Memory B cell (primary cell): ENCODE data around the gene PIGZ.

Experiments
- ATAC-seq: fragments of 150-1000 bp; cut with Tn5 transposase; 2 replicates; pipeline ENCODE4 v1.10.0; 2021; ENCODE audit warnings: low read depth, mild to moderate bottlenecking, moderate library complexity
- DNase-seq, 2 donors: peaks; one replicate each; pipeline ENCODE4 v3.0.0; 2022; ENCODE audit warnings: low spot score in 2 of 2
- H3K27ac Mint-ChIP-seq: one replicate; pipeline ENCODE4 v1.8.0; 2022; ENCODE audit warnings: mild to moderate bottlenecking, moderate library complexity, mixed read lengths
- H3K27me3 Mint-ChIP-seq: one replicate; pipeline ENCODE4 v1.8.0; 2022; ENCODE audit warnings: mixed read lengths
- H3K36me3 Mint-ChIP-seq: one replicate; pipeline ENCODE4 v1.8.0; 2022; ENCODE audit warnings: mild to moderate bottlenecking, mixed read lengths
- H3K4me1 Mint-ChIP-seq: one replicate; pipeline ENCODE4 v1.8.0; 2022; ENCODE audit warnings: mixed read lengths
- H3K4me3 Mint-ChIP-seq: one replicate; pipeline ENCODE4 v1.8.0; 2022; ENCODE audit warnings: mild to moderate bottlenecking, moderate library complexity, mixed read lengths
- H3K9me3 Mint-ChIP-seq: one replicate; pipeline ENCODE4 v1.8.0; 2022; ENCODE audit warnings: mixed read lengths

PIGZ gene

DNA sequence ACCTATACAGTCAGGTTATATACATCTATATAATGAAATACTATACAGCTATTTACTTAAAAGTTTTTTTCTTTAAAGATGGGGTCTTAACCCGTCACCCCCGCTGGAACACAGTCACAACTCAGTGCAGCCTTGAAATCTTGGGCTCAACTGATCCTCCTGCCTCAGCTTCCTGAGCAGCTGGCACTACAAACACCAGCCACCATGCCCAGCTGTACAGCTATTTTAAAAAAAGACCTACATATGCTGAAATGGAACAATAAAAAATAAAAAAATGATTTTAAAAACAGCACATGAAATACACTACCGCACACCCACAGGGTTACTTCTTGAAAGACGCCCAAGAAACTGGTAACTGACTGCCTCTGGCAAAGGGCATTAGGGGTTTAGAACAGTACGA lies 30.1 kb downstream of the PIGZ start:
- no peak for DNase-seq
- no peak overlapping the region for H3K4me3 Mint-ChIP-seq

DNA sequence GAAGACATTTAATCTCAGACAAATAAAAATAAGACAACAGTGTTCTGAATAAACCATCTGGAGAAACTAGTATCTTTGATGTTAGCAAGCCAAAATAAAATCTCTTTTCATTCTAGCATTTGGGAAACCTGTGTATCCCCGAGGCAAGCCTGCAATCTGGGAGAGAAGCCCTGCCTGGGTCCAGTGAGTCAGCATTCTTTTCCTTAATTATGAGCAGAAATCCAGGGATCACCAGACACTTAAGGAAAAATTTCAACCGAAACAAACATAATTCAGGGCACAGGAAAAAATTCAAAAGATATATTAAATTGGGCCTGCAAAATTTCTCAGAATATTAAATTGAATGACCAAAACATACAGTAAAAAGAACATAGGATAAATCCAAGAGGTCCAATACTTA lies 30.5 kb downstream of the PIGZ start:
- H3K27ac Mint-ChIP-seq: no peak overlapping the region
- H3K36me3 Mint-ChIP-seq: peaks cover 22% of the 10 kb centered on the region
- no peak overlapping the region for H3K4me3 Mint-ChIP-seq

More for the DNA sequence above, 30.1 kb downstream of the PIGZ start:
- peaks cover 22% of the 10 kb centered on the region for H3K36me3 Mint-ChIP-seq
- H3K27ac Mint-ChIP-seq: no peak overlapping the region
- ATAC-seq: no peak
- H3K9me3 Mint-ChIP-seq: no peaks in the 10 kb centered on the region
- H3K27me3 Mint-ChIP-seq: no peaks in the 10 kb centered on the region
- peaks cover 25% of the 10 kb centered on the region for H3K4me1 Mint-ChIP-seq

DNA sequence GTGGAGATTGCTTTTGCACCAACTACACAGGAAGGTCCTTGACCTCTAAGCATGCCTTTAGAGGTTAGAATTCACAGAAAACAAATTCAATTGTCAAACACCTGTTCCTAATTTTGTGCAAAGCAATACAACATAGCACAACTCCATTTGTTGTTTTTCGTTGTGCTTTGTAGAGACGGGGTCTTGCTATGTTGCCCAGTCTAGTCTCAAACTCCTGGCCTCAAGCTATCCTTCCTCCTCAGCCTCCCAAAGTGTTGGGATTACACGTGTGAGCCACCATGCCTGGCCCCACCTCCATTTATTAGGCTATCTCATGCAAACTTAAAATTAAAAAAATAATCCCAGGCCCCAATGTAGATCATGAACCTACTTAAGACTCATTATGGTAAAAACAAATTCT lies 32.3 kb downstream of the PIGZ start:
- Mint-ChIP-seq H3K4me1 (peaks cover 30% of the 10 kb centered on the region), H3K9me3 (no peaks in the 10 kb centered on the region), H3K4me3 (no peak overlapping the region), H3K36me3 (peaks cover 23% of the 10 kb centered on the region), H3K27me3 (no peaks in the 10 kb centered on the region), H3K27ac (peak overlapping the region; percentile 60)
- no peak for ATAC-seq
- DNase-seq: no peak

More for the DNA sequence above, 30.5 kb downstream of the PIGZ start:
- Mint-ChIP-seq H3K27me3 (no peaks in the 10 kb centered on the region), H3K4me1 (peaks cover 21% of the 10 kb centered on the region), H3K9me3 (no peaks in the 10 kb centered on the region)
- DNase-seq: no peak
- no peak for ATAC-seq

- Mint-ChIP-seq H3K27me3 (no peaks in the 10 kb centered on the region), H3K27ac (peak overlapping the region; percentile 91), H3K4me1 (peaks cover 27% of the 10 kb centered on the region), H3K4me3 (peak overlapping the region; percentile 66), H3K9me3 (no peaks in the 10 kb centered on the region), H3K36me3 (peaks cover 24% of the 10 kb centered on the region)
- ATAC-seq: peak; percentile 82
- no peak for DNase-seq
Measured at GRCh38 chr3:196932600-196932999, 36.0 kb downstream of the PIGZ start.

GRCh38 chr3:196931828-196932587 lies 36.6 kb downstream of the PIGZ start:
- DNase-seq: no peak
- H3K36me3 Mint-ChIP-seq: peaks cover 26% of the 10 kb centered on the region
- H3K27ac Mint-ChIP-seq: peak overlapping the region; percentile 91
- H3K9me3 Mint-ChIP-seq: no peaks in the 10 kb centered on the region
- peak; percentile 84 for ATAC-seq
- H3K4me3 Mint-ChIP-seq: peak overlapping the region; percentile 66
- H3K27me3 Mint-ChIP-seq: no peaks in the 10 kb centered on the region
- peaks cover 27% of the 10 kb centered on the region for H3K4me1 Mint-ChIP-seq

GRCh38 chr3:196931157-196931556 lies 37.5 kb downstream of the PIGZ start:
- no peak for ATAC-seq
- H3K27ac Mint-ChIP-seq: peak overlapping the region; percentile 91
- H3K27me3 Mint-ChIP-seq: no peaks in the 10 kb centered on the region
- peaks cover 19% of the 10 kb centered on the region for H3K36me3 Mint-ChIP-seq
- DNase-seq: no peak
- H3K4me3 Mint-ChIP-seq: peak overlapping the region; percentile 66
- no peaks in the 10 kb centered on the region for H3K9me3 Mint-ChIP-seq
- H3K4me1 Mint-ChIP-seq: peaks cover 27% of the 10 kb centered on the region

GRCh38 chr3:196927571-196928453 lies 40.8 kb downstream of the PIGZ start:
- peaks cover 27% of the 10 kb centered on the region for H3K4me1 Mint-ChIP-seq
- peaks cover 16% of the 10 kb centered on the region for H3K36me3 Mint-ChIP-seq
- H3K27ac Mint-ChIP-seq: no peak overlapping the region
- H3K9me3 Mint-ChIP-seq: no peaks in the 10 kb centered on the region
- ATAC-seq (no peak), DNase-seq (no peak)
- H3K27me3 Mint-ChIP-seq: no peaks in the 10 kb centered on the region
- H3K4me3 Mint-ChIP-seq: no peak overlapping the region

GRCh38 chr3:196920733-196921132 lies 47.9 kb downstream of the PIGZ start:
- Mint-ChIP-seq H3K4me3 (no peak overlapping the region), H3K27me3 (no peaks in the 10 kb centered on the region), H3K36me3 (peaks cover 20% of the 10 kb centered on the region), H3K9me3 (peaks cover 3% of the 10 kb centered on the region), H3K27ac (peak overlapping the region; percentile 81), H3K4me1 (peaks cover 10% of the 10 kb centered on the region)
- ATAC-seq (peak; percentile 99), DNase-seq (no peak)

- no peaks in the 10 kb centered on the region for H3K27me3 Mint-ChIP-seq
- peaks cover 28% of the 10 kb centered on the region for H3K36me3 Mint-ChIP-seq
- no peak for DNase-seq
- peaks cover 10% of the 10 kb centered on the region for H3K4me1 Mint-ChIP-seq
- no peak overlapping the region for H3K4me3 Mint-ChIP-seq
- peaks cover 3% of the 10 kb centered on the region for H3K9me3 Mint-ChIP-seq
- no peak for ATAC-seq
- H3K27ac Mint-ChIP-seq: peak overlapping the region; percentile 81
Measured at GRCh38 chr3:196918968-196919367, 49.7 kb downstream of the PIGZ start.

DNA sequence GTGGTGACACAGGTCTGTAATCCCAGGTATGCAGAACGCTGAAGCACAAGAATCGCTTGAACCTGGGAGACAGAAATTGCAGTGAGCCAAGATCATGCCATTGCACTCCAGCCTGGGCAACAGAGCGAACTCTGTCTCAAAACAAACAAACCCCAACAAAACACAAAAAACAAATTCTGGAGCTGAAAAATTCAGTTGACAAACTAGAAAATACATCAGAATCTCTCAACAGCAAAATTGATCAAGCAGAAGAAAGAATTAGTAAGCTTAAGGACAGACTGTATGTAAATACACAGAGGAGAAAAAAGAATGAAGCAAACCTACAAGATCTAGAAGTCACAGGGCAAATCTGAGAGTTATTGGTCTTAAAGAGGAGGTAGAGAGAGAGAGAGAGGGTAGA lies 51.6 kb downstream of the PIGZ start:
- Mint-ChIP-seq H3K27me3 (no peaks in the 10 kb centered on the region), H3K9me3 (peaks cover 3% of the 10 kb centered on the region), H3K4me3 (no peak overlapping the region), H3K4me1 (peaks cover 10% of the 10 kb centered on the region), H3K36me3 (peaks cover 31% of the 10 kb centered on the region), H3K27ac (no peak overlapping the region)
- no peak for ATAC-seq
- DNase-seq: no peak

DNA sequence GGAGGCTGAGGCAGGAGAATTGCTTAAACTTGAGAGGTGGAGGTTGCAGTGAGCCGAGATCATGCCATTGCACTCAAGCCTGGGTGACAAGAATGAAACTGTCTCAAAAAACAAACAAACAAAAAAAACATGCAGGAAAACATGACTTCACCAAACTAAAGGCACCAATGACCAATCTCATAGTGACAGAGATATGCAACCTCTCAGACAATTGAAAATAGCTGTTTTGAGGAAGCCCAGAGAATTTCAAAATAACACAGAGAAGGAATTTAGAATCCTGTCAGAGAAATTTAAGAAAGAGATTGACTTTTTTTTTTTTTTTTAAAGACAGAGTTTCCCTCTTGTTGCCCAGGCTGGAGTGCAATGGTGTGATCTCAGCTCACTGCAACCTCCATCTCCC lies 52.4 kb downstream of the PIGZ start:
- no peak overlapping the region for H3K27ac Mint-ChIP-seq
- ATAC-seq (no peak), DNase-seq (no peak)
- peaks cover 10% of the 10 kb centered on the region for H3K4me1 Mint-ChIP-seq
- H3K36me3 Mint-ChIP-seq: peaks cover 30% of the 10 kb centered on the region
- H3K27me3 Mint-ChIP-seq: no peaks in the 10 kb centered on the region
- H3K4me3 Mint-ChIP-seq: no peak overlapping the region
- H3K9me3 Mint-ChIP-seq: peaks cover 3% of the 10 kb centered on the region

DNA sequence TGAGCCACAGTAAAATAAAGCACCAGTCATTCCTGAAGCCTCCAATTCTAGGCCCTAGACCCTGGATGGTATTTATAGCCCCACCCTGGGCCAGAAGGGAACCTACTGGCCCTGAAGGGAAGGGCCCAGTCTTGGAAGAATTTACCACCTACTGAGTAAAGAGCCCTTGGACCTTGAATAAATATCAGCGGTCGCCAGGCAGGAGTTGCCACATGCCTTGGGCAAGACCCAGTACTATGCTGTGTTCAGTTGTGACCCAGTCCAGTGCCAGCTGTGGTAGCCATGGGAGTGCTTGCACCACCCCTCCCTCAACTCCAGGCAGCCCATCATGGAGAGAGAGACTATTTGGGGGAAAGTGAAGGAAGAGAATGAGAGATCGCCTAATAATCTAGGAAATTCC lies 53.3 kb downstream of the PIGZ start:
- peaks cover 30% of the 10 kb centered on the region for H3K36me3 Mint-ChIP-seq
- no peak overlapping the region for H3K27ac Mint-ChIP-seq
- no peaks in the 10 kb centered on the region for H3K27me3 Mint-ChIP-seq
- no peak for DNase-seq
- no peak overlapping the region for H3K4me3 Mint-ChIP-seq
- H3K4me1 Mint-ChIP-seq: peaks cover 5% of the 10 kb centered on the region
- peaks cover 3% of the 10 kb centered on the region for H3K9me3 Mint-ChIP-seq
- no peak for ATAC-seq

GRCh38 chr3:196914866-196915265 lies 53.8 kb downstream of the PIGZ start:
- Mint-ChIP-seq H3K27me3 (no peaks in the 10 kb centered on the region), H3K9me3 (peaks cover 3% of the 10 kb centered on the region), H3K4me3 (no peak overlapping the region), H3K27ac (no peak overlapping the region), H3K36me3 (peaks cover 31% of the 10 kb centered on the region), H3K4me1 (peaks cover 2% of the 10 kb centered on the region)
- ATAC-seq (no peak), DNase-seq (no peak)

DNA sequence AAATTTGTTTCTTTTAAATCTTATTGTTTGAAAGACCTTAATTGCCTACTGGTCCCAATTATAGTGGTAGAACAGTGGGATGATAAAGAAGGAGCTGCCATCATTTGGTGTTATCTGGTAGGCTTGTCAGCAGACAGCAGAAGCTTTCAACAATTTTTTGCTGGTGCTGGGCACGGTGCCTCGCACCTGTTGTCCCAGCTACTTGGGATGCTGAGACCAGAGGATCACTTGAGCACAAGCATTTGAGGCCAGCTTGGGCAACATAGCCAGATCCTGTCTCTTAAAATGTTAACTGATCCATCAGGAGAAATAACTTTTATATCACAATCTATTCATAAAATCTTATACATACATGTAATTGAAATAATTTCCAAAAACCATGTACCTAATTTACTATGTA lies 64.9 kb downstream of the PIGZ start:
- no peak for DNase-seq
- H3K27ac Mint-ChIP-seq: no peak overlapping the region
- H3K36me3 Mint-ChIP-seq: peaks cover 23% of the 10 kb centered on the region
- H3K9me3 Mint-ChIP-seq: no peaks in the 10 kb centered on the region
- ATAC-seq: no peak
- no peak overlapping the region for H3K4me3 Mint-ChIP-seq
- H3K27me3 Mint-ChIP-seq: no peaks in the 10 kb centered on the region
- no peaks in the 10 kb centered on the region for H3K4me1 Mint-ChIP-seq
